Left lung (tissue), 14 donors: ENCODE measurements around the gene ARAP3. TPM values are rescaled to one million over a fixed set of nuclear protein-coding genes. Genes with fewer than 3 reads are reported as not detected.
"Not testable (repeated sequence)": the region's sequence is repeated elsewhere in the genome, so short reads cannot be mapped to it uniquely, and the experiment has no call there.

Source experiments
- ATAC-seq: fragments of 200-7000 bp; cut with Tn5 transposase; one replicate; pipeline ENCODE4 v1.9.1; 2020; ENCODE audit warnings: moderate library complexity
- DNase-seq, 4 donors: peaks; one replicate each; pipeline ENCODE4 v3.0.0-alpha.2; 2013 to 2020
- H3K27ac ChIP-seq, 2 donors: fragments of 200-600 bp; sonication (generic) in 1 of 2; one replicate each; pipeline versions ENCODE4 v1.5.0 to v1.8.0; 2020 to 2021
- H3K27me3 ChIP-seq, 2 donors: fragments of 200-600 bp; sonication (generic) in 1 of 2; one replicate each; pipeline versions ENCODE4 v1.5.0 to v1.8.0; 2020 to 2021
- H3K36me3 ChIP-seq, 2 donors: fragments of 200-600 bp; sonication (generic) in 1 of 2; one replicate each; pipeline versions ENCODE4 v1.5.0 to v1.8.0; 2020 to 2021
- H3K4me1 ChIP-seq, 2 donors: fragments of 200-600 bp; one replicate each; pipeline ENCODE4 v1.8.0; 2021
- H3K4me3 ChIP-seq, 2 donors: fragments of 200-600 bp; sonication (generic) in 1 of 2; one replicate each; pipeline versions ENCODE4 v1.5.0 to v1.8.0; 2020 to 2021; ENCODE audit warnings: mild to moderate bottlenecking in 1 of 2
- H3K9me3 ChIP-seq, 2 donors: fragments of 200-600 bp; sonication (generic) in 1 of 2; one replicate each; pipeline versions ENCODE4 v1.5.0 to v1.8.0; 2020 to 2021
- CTCF ChIP-seq, 2 donors: fragments of 200-600 bp; sonication (generic) in 1 of 2; IDR thresholded peaks; one replicate each; pipeline versions ENCODE4 v1.5.0 to v1.8.0; 2021; ENCODE audit warnings: antibody characterized with exemption in 2 of 2
- intact Hi-C, 2 donors: fragments of 100-400 bp; cut with DNase I; formaldehyde crosslinking; loops; one replicate each; pipeline versions ENCODE4 v1.11.2 to v1.14.2; 2022
- long read RNA-seq, 12 donors: library from polyadenylated mRNA in 2 of 12; unstranded in 2 of 12; transcript quantifications; one replicate each; pipeline ENCODE4 v2.0.0 and lab custom pipeline, GENCODE V29; 2019 to 2026
- polyA plus RNA-seq, 6 donors: library from polyadenylated mRNA; unstranded; fragments of 120-200 nt; gene quantifications; one replicate each; pipeline ENCODE4 v1.2.1, GENCODE V29; 2013; ENCODE audit not compliant: insufficient read length in 6 of 6
- total RNA-seq, 2 donors: library from RNA; stranded (reverse); fragmentation: NEBNext Ultra II Directional; extraction: Animal tissue kit (Norgen Biotek cat#: 25700); gene quantifications; one replicate each; pipeline ENCODE4 v1.2.1, GENCODE V29; 2021
- donor health status: DM: no; HTN: yes; CAD: no.
- donor health status: DM: no; HTN: no; CAD: no.

ARAP3 gene
- total RNA-seq, result 10 to 100 TPM; 20.5 to 41.0 TPM
- 10 to 100 TPM; 39.5 to 53.9 (median 44.0) TPM for polyA plus RNA-seq
- long read RNA-seq, donor 1, partial matches to known transcripts, result 10 of 10 reads
- long read RNA-seq, donor 1, other reads (novel, unspliced or antisense), result 0 of 10 reads
- long read RNA-seq, donor 2, result 0 reads
- long read RNA-seq, donor 3, result 0 reads
- long read RNA-seq, donor 4, partial matches to known transcripts, result 1 of 4 reads
- long read RNA-seq, donor 4, other reads (novel, unspliced or antisense), result 3 of 4 reads
- long read RNA-seq, donor 5, result 0 reads
- long read RNA-seq, donor 6, full-length matches to known transcripts, result 1 of 1 reads
- long read RNA-seq, donor 6, partial matches to known transcripts, result 0 of 1 reads
- long read RNA-seq, donor 6, other reads (novel, unspliced or antisense), result 0 of 1 reads
- long read RNA-seq, donor 7, result 0 reads
- long read RNA-seq, donor 8, full-length matches to known transcripts, result 2 of 2 reads
- long read RNA-seq, donor 8, partial matches to known transcripts, result 0 of 2 reads
- long read RNA-seq, donor 8, other reads (novel, unspliced or antisense), result 0 of 2 reads
- long read RNA-seq, donor 9, result 0 reads
- long read RNA-seq, donor 10, result 0 reads
- long read RNA-seq, donor 11, result 0 reads
- long read RNA-seq, donor 12, result 0 reads

- Histone ChIP-seq H3K27ac (peak within 1 kb of the TSS; percentile 85 to 94), H3K36me3 (peaks cover 0 to 15% of the 10 kb centered on the region in 2 donors), H3K9me3 (no peaks in the 10 kb centered on the region), H3K27me3 (no peaks in the 10 kb centered on the region), H3K4me1 (peaks cover 3 to 49% of the 10 kb centered on the region in 2 donors), H3K4me3 (peak within 1 kb of the TSS; percentile 46 to 60)
- intact Hi-C loops, result no loop called here
- TF ChIP-seq CTCF (IDR thresholded peaks at IDR 0.05), result no peak
- ATAC-seq, result peak; percentile 96
- peak; percentile 79 to 99 (median 91) for DNase-seq
These were observed at the start of gene ARAP3 for GRCh38 chr5:141681695-141682641. ARAP3 (minus strand) TSS chr5:141682230; CDS start chr5:141680486, 1,744 bp downstream.

GRCh38 chr5:141729387-141730006 lies 47.5 kb upstream of the ARAP3 start:
- no peak overlapping the region for H3K27ac ChIP-seq
- H3K27me3 ChIP-seq, result no peaks in the 10 kb centered on the region
- H3K4me1 ChIP-seq, result no peaks in the 10 kb centered on the region
- H3K9me3 ChIP-seq, result no peaks in the 10 kb centered on the region
- ATAC-seq (no peak), DNase-seq (no peak)
- intact Hi-C loops, result no loop called here
- H3K36me3 ChIP-seq, result no peaks in the 10 kb centered on the region
- no peak overlapping the region for H3K4me3 ChIP-seq
- no peak for TF ChIP-seq CTCF (IDR thresholded peaks at IDR 0.05)

GRCh38 chr5:141725891-141726290 lies 43.9 kb upstream of the ARAP3 start:
- no peak for ATAC-seq

GRCh38 chr5:141725174-141725573 lies 43.1 kb upstream of the ARAP3 start:
- intact Hi-C loops, ATAC-seq, H3K27me3 ChIP-seq, H3K4me1 ChIP-seq, DNase-seq, H3K36me3 ChIP-seq, H3K9me3 ChIP-seq, H3K4me3 ChIP-seq, H3K27ac ChIP-seq: not testable (repeated sequence)

More at GRCh38 chr5:141725891-141726290, 43.9 kb upstream of the ARAP3 start:
- DNase-seq, result no peak
- Histone ChIP-seq H3K4me3 (no peak overlapping the region), H3K27ac (no peak overlapping the region), H3K4me1 (no peaks in the 10 kb centered on the region), H3K36me3 (no peaks in the 10 kb centered on the region), H3K27me3 (no peaks in the 10 kb centered on the region), H3K9me3 (no peaks in the 10 kb centered on the region)
- intact Hi-C loops, result no loop called here
- TF ChIP-seq CTCF (IDR thresholded peaks at IDR 0.05), result no peak

GRCh38 chr5:141722266-141722665 lies 40.2 kb upstream of the ARAP3 start:
- ATAC-seq (no peak), DNase-seq (no peak)
- Histone ChIP-seq H3K4me1 (no peaks in the 10 kb centered on the region), H3K36me3 (no peaks in the 10 kb centered on the region), H3K9me3 (no peaks in the 10 kb centered on the region), H3K4me3 (no peak overlapping the region), H3K27ac (no peak overlapping the region), H3K27me3 (peaks cover 0 to 15% of the 10 kb centered on the region in 2 donors)
- intact Hi-C loops, result no loop called here
- TF ChIP-seq CTCF (IDR thresholded peaks at IDR 0.05), result no peak
